Endothelial cell of umbilical vein (primary cell): Measurements from ENCODE around the gene NDUFAB1. TPM values are rescaled to one million over a fixed set of nuclear protein-coding genes. Genes with fewer than 3 reads are reported as not detected.

Experiments used
- BruUV-seq: library from RNA; stranded (reverse); fragments of 400-500 nt; replicated peaks from 2 replicates; lab custom pipeline; 2021; lab: Mats Ljungman, UMichigan
- CTCF ChIA-PET: fragments of 300-600, 350-600 bp; sonication (Branson Sonifier 250); formaldehyde crosslinking; loops from one replicate; lab custom pipeline; 2021; ENCODE audit warnings: antibody characterized with exemption, inconsistent platforms; lab: Charles Lee
- POLR2A ChIA-PET: fragments of 300-600, 350-600 bp; sonication (Branson Sonifier 250); formaldehyde crosslinking; loops from one replicate; lab custom pipeline; 2021; ENCODE audit warnings: antibody characterized with exemption, inconsistent platforms; lab: Charles Lee
- DNase-seq: peaks from one replicate; pipeline ENCODE4 v3.0.0-alpha.2; 2011; ENCODE audit warnings: low read depth, low spot score
- FAIRE-seq: peaks from 2 replicates; lab custom pipeline; 2011; peaks lifted over from hg19 to GRCh38; lab: Jason Lieb, UNC
- H2AFZ ChIP-seq: 2 replicates; pipeline ENCODE4 v1.6.0; 2012; ENCODE audit warnings: low read depth, low read length, control low read depth, inconsistent platforms
- H3K27ac ChIP-seq: 2 replicates; pipeline ENCODE4 v1.5.1; 2011; ENCODE audit warnings: low read depth, mild to moderate bottlenecking, control low read depth, low read length, moderate library complexity; ENCODE audit not compliant: insufficient read depth
- H3K27me3 ChIP-seq, 2 experiments: 2 replicates each; pipeline versions ENCODE4 v1.6.0 to v1.6.1; 2011; ENCODE audit warnings: low read length in 2 of 2, mixed read lengths in 1 of 2; ENCODE audit not compliant: control insufficient read depth in 2 of 2, insufficient read depth in 2 of 2
- H3K36me3 ChIP-seq, 2 experiments: 2 replicates in 1 of 2; 3 replicates in 1 of 2; pipeline ENCODE4 v1.5.1; 2011; ENCODE audit warnings: low read length in 2 of 2, mild to moderate bottlenecking in 1 of 2, moderate library complexity in 1 of 2; ENCODE audit not compliant: control insufficient read depth in 2 of 2, insufficient read depth in 2 of 2; ENCODE audit errors: extremely low read depth in 1 of 2
- H3K4me1 ChIP-seq: 3 replicates; pipeline ENCODE4 v1.5.1; 2011; ENCODE audit warnings: mild to moderate bottlenecking, low read length; ENCODE audit not compliant: control insufficient read depth, insufficient read depth; ENCODE audit errors: extremely low read depth
- H3K4me2 ChIP-seq: 2 replicates; pipeline ENCODE4 v1.6.1; 2011; ENCODE audit warnings: low read length, control low read depth, mixed read lengths; ENCODE audit not compliant: insufficient read depth
- H3K4me3 ChIP-seq, 3 experiments: fragments of 200-600 bp in 1 of 3; sonication (generic), shearing (Covaris generic) in 1 of 3; replicated peaks in 1 of 3; 2 replicates each; pipeline ENCODE4 v1.5.1; 2011 to 2016; ENCODE audit warnings: control low read depth in 3 of 3, low read length in 3 of 3, mild to moderate bottlenecking in 2 of 3, inconsistent platforms in 1 of 3, low read depth in 1 of 3, moderate library complexity in 1 of 3; ENCODE audit not compliant: insufficient read depth in 1 of 3
- H3K79me2 ChIP-seq: 2 replicates; pipeline ENCODE4 v1.6.0; 2012; ENCODE audit warnings: low read length, inconsistent platforms; ENCODE audit not compliant: control insufficient read depth, insufficient read depth
- H3K9ac ChIP-seq: replicated peaks from 2 replicates; pipeline ENCODE3; 2011; ENCODE audit warnings: low read length, control low read depth; ENCODE audit not compliant: insufficient read depth; ENCODE audit errors: extremely low read depth
- H3K9me1 ChIP-seq: replicated peaks from 3 replicates; pipeline ENCODE4 v1.6.0; 2011; ENCODE audit warnings: mild to moderate bottlenecking, low read length; ENCODE audit not compliant: control insufficient read depth, insufficient read depth; ENCODE audit errors: extremely low read depth
- H3K9me3 ChIP-seq: replicated peaks from 2 replicates; pipeline ENCODE4 v1.5.1; 2012; ENCODE audit warnings: low read length, inconsistent platforms; ENCODE audit not compliant: control insufficient read depth, insufficient read depth
- H4K20me1 ChIP-seq: replicated peaks from 2 replicates; pipeline ENCODE3; 2011; ENCODE audit warnings: mild to moderate bottlenecking, low read length; ENCODE audit not compliant: control insufficient read depth, insufficient read depth; ENCODE audit errors: extremely low read depth
- CTCF ChIP-seq, 2 donors: IDR thresholded peaks; 1 replicate in 1 of 2; 2 replicates in 1 of 2; pipeline ENCODE4 v1.5.1; 2011; ENCODE audit warnings: low read length in 2 of 2, mild to moderate bottlenecking in 2 of 2, moderate library complexity in 2 of 2, control low read depth in 1 of 2, inconsistent platforms in 1 of 2, low read depth in 1 of 2; ENCODE audit not compliant: insufficient read depth in 1 of 2; ENCODE audit errors: extremely low read depth in 1 of 2
- EZH2 ChIP-seq: IDR thresholded peaks from 2 replicates; pipeline ENCODE4 v1.6.1; 2012; ENCODE audit warnings: borderline replicate concordance, low read depth, mild to moderate bottlenecking, moderate library complexity, low read length, inconsistent platforms; ENCODE audit not compliant: severe bottlenecking
- FOS ChIP-seq: IDR thresholded peaks from 2 replicates; pipeline ENCODE4 v1.6.1; 2011; ENCODE audit warnings: mild to moderate bottlenecking, low read length, moderate library complexity, borderline replicate concordance; ENCODE audit not compliant: insufficient read depth
- GATA2 ChIP-seq: IDR thresholded peaks from 2 replicates; pipeline ENCODE4 v1.7.0; 2011; ENCODE audit warnings: low read depth, mild to moderate bottlenecking, moderate library complexity, mixed read lengths, low read length; ENCODE audit not compliant: insufficient read length, insufficient read depth
- JUN ChIP-seq: IDR thresholded peaks from 2 replicates; pipeline ENCODE4 v1.6.1; 2011; ENCODE audit warnings: borderline replicate concordance, low read depth; ENCODE audit not compliant: insufficient read length, insufficient read depth
- MYC ChIP-seq: IDR thresholded peaks from one replicate; pipeline ENCODE4 v1.6.1; 2011; ENCODE audit warnings: mild to moderate bottlenecking, low read depth, low read length
- POLR2A ChIP-seq: IDR thresholded peaks from 2 replicates; pipeline ENCODE4 v1.6.1; 2012; ENCODE audit warnings: low read depth, mild to moderate bottlenecking, control low read depth, low read length
- POLR2AphosphoS5 ChIP-seq: IDR thresholded peaks from 2 replicates; pipeline ENCODE4 v1.6.1; 2012; ENCODE audit warnings: low read depth, mild to moderate bottlenecking, control low read depth, low read length, moderate library complexity; ENCODE audit not compliant: insufficient read depth
- dilution Hi-C: fragments of 300-500 bp; cut with MboI; formaldehyde crosslinking; loops from one replicate; pipeline ENCODE4 v1.15.0; 2019; ENCODE audit warnings: low sequenced_read_pairs; ENCODE audit not compliant: extremely low pct_ligation_motif_present
- intact Hi-C: fragments of 100-400 bp; cut with micrococcal nuclease; formaldehyde crosslinking; loops from one replicate; pipeline ENCODE4 v1.10.0; 2022
- polyA plus RNA-seq, 4 experiments: library from polyadenylated mRNA; depleted of rRNA in 3 of 4; stranded (reverse) in 3 of 4; unstranded in 1 of 4; fragments of >200 nt; gene quantifications; 2 replicates each; pipeline versions ENCODE4 v1.2.1 to v1.2.3, GENCODE V29; 2011 to 2012; ENCODE audit warnings: missing spikeins in 1 of 4
- total RNA-seq: library from RNA; stranded (reverse); gene quantifications from 2 replicates; pipeline ENCODE4 v1.2.3, GENCODE V29; 2021
- TF ChIP-seq, protein P1 (sequence below): IDR thresholded peaks from 2 replicates; pipeline ENCODE4 v1.6.1; 2011; ENCODE audit not compliant: insufficient read depth, insufficient read length

NDUFAB1 gene
- total and polyA plus RNA-seq, 2 donors (not counting 3 experiments of a cell fraction or from before 2014, with no cell fraction given), result 112 to 228 TPM

GRCh38 chr16:23579371-23579770, 16.7 kb downstream of the NDUFAB1 start:
- BruUV-seq, result no TSS peak
- H3K4me1 ChIP-seq, result peaks cover 2% of the 10 kb centered on the region
- no peaks in the 10 kb centered on the region for H3K27me3 ChIP-seq
- no peaks in the 10 kb centered on the region for H3K9me3 ChIP-seq
- H3K4me2 ChIP-seq, result no peak overlapping the region
- ChIA-PET CTCF (no interaction called here), POLR2A (no interaction called here)
- H4K20me1 ChIP-seq, result no peaks in the 10 kb centered on the region
- no peak for TF ChIP-seq GATA2
- TF ChIP-seq, protein P1, sequence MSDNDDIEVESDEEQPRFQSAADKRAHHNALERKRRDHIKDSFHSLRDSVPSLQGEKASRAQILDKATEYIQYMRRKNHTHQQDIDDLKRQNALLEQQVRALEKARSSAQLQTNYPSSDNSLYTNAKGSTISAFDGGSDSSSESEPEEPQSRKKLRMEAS, result no peak
- TF ChIP-seq FOS, result no peak
- no peak for TF ChIP-seq CTCF (IDR thresholded peaks at IDR 0.05; ENCODE audit: extremely low read depth in 1 of 2, insufficient read depth in 1 of 2, low read depth in 1 of 2, low read length in 2 of 2)
- no peak for TF ChIP-seq MYC
- no peak for TF ChIP-seq JUN
- no peak for TF ChIP-seq EZH2
- TF ChIP-seq POLR2AphosphoS5, result no peak
- TF ChIP-seq POLR2A, result no peak
- peaks cover 4 to 17% of the 10 kb centered on the region in 2 experiments for H3K36me3 ChIP-seq
- no peak overlapping the region for H3K4me3 ChIP-seq
- FAIRE-seq (no peak), DNase-seq (no peak)
- no peak overlapping the region for H2AFZ ChIP-seq
- H3K9ac ChIP-seq, result no peak overlapping the region
- dilution Hi-C loops (no loop called here), intact Hi-C loops (no loop called here)
- H3K9me1 ChIP-seq, result no peaks in the 10 kb centered on the region
- no peak overlapping the region for H3K27ac ChIP-seq
- H3K79me2 ChIP-seq, result no peaks in the 10 kb centered on the region
